ENCODE results near the gene MGAT4A. TPM values are rescaled to one million over a fixed set of nuclear protein-coding genes. Genes with fewer than 3 reads are reported as not detected.

Gene MGAT4A
- total RNA-seq, 1 donor from 2014 or later, result 20.0 TPM

GRCh38 chr2:98711506-98711905 lies 19.4 kb downstream of the MGAT4A start:
- DNase-seq (no peak), ATAC-seq (ENCODE audit: poor library complexity) (no peak)
- intact Hi-C loops (cut with DNase I), result no loop called here

GRCh38 chr2:98710734-98711133 lies 20.2 kb downstream of the MGAT4A start:
- ATAC-seq (ENCODE audit: poor library complexity), result no peak
- no peak for DNase-seq
- intact Hi-C loops (cut with DNase I), result no loop called here

GRCh38 chr2:98709535-98709934 lies 21.4 kb downstream of the MGAT4A start:
- intact Hi-C loops (cut with DNase I), result no loop called here
- ATAC-seq (ENCODE audit: poor library complexity) (peak; percentile 24), DNase-seq (no peak)

GRCh38 chr2:98708396-98709186 lies 22.3 kb downstream of the MGAT4A start:
- DNase-seq (no peak), ATAC-seq (ENCODE audit: poor library complexity) (peak; percentile 49)
- intact Hi-C loops (cut with DNase I), result no loop called here

- intact Hi-C loops (cut with DNase I), result no loop called here
- no peak for ATAC-seq (ENCODE audit: poor library complexity)
- no peak for DNase-seq
Observed at GRCh38 chr2:98706591-98706990, 24.3 kb downstream of the MGAT4A start.

- intact Hi-C loops (cut with DNase I), result no loop called here
- ATAC-seq (ENCODE audit: poor library complexity) (peak; percentile 27), DNase-seq (no peak)
Observed at GRCh38 chr2:98705333-98705617, 25.7 kb downstream of the MGAT4A start.

GRCh38 chr2:98704499-98705332 lies 26.2 kb downstream of the MGAT4A start:
- DNase-seq (no peak), ATAC-seq (ENCODE audit: poor library complexity) (no peak)
- intact Hi-C loops (cut with DNase I), result no loop called here

GRCh38 chr2:98703738-98704137 lies 27.2 kb downstream of the MGAT4A start:
- ATAC-seq (ENCODE audit: poor library complexity), result peak; percentile 66
- intact Hi-C loops (cut with DNase I), result no loop called here
- DNase-seq, result no peak

GRCh38 chr2:98702858-98703620 lies 27.9 kb downstream of the MGAT4A start:
- ATAC-seq (ENCODE audit: poor library complexity), result peak; percentile 23
- no peak for DNase-seq
- intact Hi-C loops (cut with DNase I), result no loop called here

GRCh38 chr2:98702127-98702802 lies 28.7 kb downstream of the MGAT4A start:
- DNase-seq (peak; percentile 52), ATAC-seq (ENCODE audit: poor library complexity) (peak; percentile 69)
- intact Hi-C loops (cut with DNase I), result no loop called here

- intact Hi-C loops (cut with DNase I), result no loop called here
- no peak for DNase-seq
- ATAC-seq (ENCODE audit: poor library complexity), result no peak
Observed at GRCh38 chr2:98701230-98701629, 29.7 kb downstream of the MGAT4A start.

GRCh38 chr2:98698896-98699295 lies 32.0 kb downstream of the MGAT4A start:
- intact Hi-C loops (cut with DNase I), result no loop called here
- ATAC-seq (ENCODE audit: poor library complexity), result no peak
- no peak for DNase-seq

GRCh38 chr2:98697651-98698337 lies 33.1 kb downstream of the MGAT4A start:
- intact Hi-C loops (cut with DNase I), result no loop called here
- DNase-seq (no peak), ATAC-seq (ENCODE audit: poor library complexity) (no peak)

GRCh38 chr2:98696200-98696599 lies 34.7 kb downstream of the MGAT4A start:
- intact Hi-C loops (cut with DNase I), result no loop called here
- ATAC-seq (ENCODE audit: poor library complexity), result peak; percentile 63
- DNase-seq, result no peak

GRCh38 chr2:98695255-98695654 lies 35.7 kb downstream of the MGAT4A start:
- intact Hi-C loops (cut with DNase I), result no loop called here
- no peak for ATAC-seq (ENCODE audit: poor library complexity)
- DNase-seq, result no peak

GRCh38 chr2:98693477-98693876 lies 37.5 kb downstream of the MGAT4A start:
- ATAC-seq (ENCODE audit: poor library complexity) (no peak), DNase-seq (no peak)
- intact Hi-C loops (cut with DNase I), result no loop called here

- ATAC-seq (ENCODE audit: poor library complexity) (no peak), DNase-seq (no peak)
- intact Hi-C loops (cut with DNase I), result no loop called here
Observed at GRCh38 chr2:98692090-98693054, 38.6 kb downstream of the MGAT4A start.
